ENCODE results near the gene GALNTL6.

The GALNTL6 gene

GRCh38 chr4:172809319-172809718 is 996.1 kb downstream of the GALNTL6 start:
- DNase-seq (ENCODE audit: low read depth) = no peak

GRCh38 chr4:172813359-172813923 is 1000.2 kb downstream of the GALNTL6 start:
- DNase-seq (ENCODE audit: low read depth) = no peak

GRCh38 chr4:172815499-172816164 is 1002.4 kb downstream of the GALNTL6 start:
- DNase-seq (ENCODE audit: low read depth) = no peak

- no peak for DNase-seq (ENCODE audit: low read depth)
Observed at GRCh38 chr4:172818901-172819300, 1005.7 kb downstream of the GALNTL6 start.

GRCh38 chr4:172819353-172819752 is 1006.1 kb downstream of the GALNTL6 start:
- DNase-seq (ENCODE audit: low read depth) = no peak

- DNase-seq (ENCODE audit: low read depth) = no peak
Observed at GRCh38 chr4:172822331-172822730, 1009.1 kb downstream of the GALNTL6 start.

GRCh38 chr4:172826346-172826745 is 1013.1 kb downstream of the GALNTL6 start:
- no peak for DNase-seq (ENCODE audit: low read depth)

- no peak for DNase-seq (ENCODE audit: low read depth)
Observed at GRCh38 chr4:172826861-172827260, 1013.7 kb downstream of the GALNTL6 start.

GRCh38 chr4:172830295-172830764 is 1017.1 kb downstream of the GALNTL6 start:
- no peak for DNase-seq (ENCODE audit: low read depth)

- no peak for DNase-seq (ENCODE audit: low read depth)
Observed at GRCh38 chr4:172836661-172837060, 1023.5 kb downstream of the GALNTL6 start.

- DNase-seq (ENCODE audit: low read depth) = no peak
Observed at GRCh38 chr4:172838111-172838510, 1024.9 kb downstream of the GALNTL6 start.

GRCh38 chr4:172838943-172839342 is 1025.7 kb downstream of the GALNTL6 start:
- DNase-seq (ENCODE audit: low read depth) = no peak

- no peak for DNase-seq (ENCODE audit: low read depth)
Observed at GRCh38 chr4:172842779-172843178, 1029.6 kb downstream of the GALNTL6 start.

- DNase-seq (ENCODE audit: low read depth) = no peak
Observed at GRCh38 chr4:172843192-172843591, 1030.0 kb downstream of the GALNTL6 start.

GRCh38 chr4:172844556-172844955 is 1031.4 kb downstream of the GALNTL6 start:
- no peak for DNase-seq (ENCODE audit: low read depth)

- no peak for DNase-seq (ENCODE audit: low read depth)
Observed at GRCh38 chr4:172845281-172845680, 1032.1 kb downstream of the GALNTL6 start.

- no peak for DNase-seq (ENCODE audit: low read depth)
Observed at GRCh38 chr4:172850838-172851237, 1037.6 kb downstream of the GALNTL6 start.

- DNase-seq (ENCODE audit: low read depth) = no peak
Observed at GRCh38 chr4:172851534-172851933, 1038.3 kb downstream of the GALNTL6 start.

- DNase-seq (ENCODE audit: low read depth) = no peak
Observed at GRCh38 chr4:172857026-172857425, 1043.8 kb downstream of the GALNTL6 start.

GRCh38 chr4:172858731-172859230 is 1045.6 kb downstream of the GALNTL6 start:
- no peak for DNase-seq (ENCODE audit: low read depth)

GRCh38 chr4:172865103-172865502 is 1051.9 kb downstream of the GALNTL6 start:
- DNase-seq (ENCODE audit: low read depth) = no peak

- DNase-seq (ENCODE audit: low read depth) = no peak
Observed at GRCh38 chr4:172865531-172866127, 1052.4 kb downstream of the GALNTL6 start.

GRCh38 chr4:172866421-172866820 is 1053.2 kb downstream of the GALNTL6 start:
- no peak for DNase-seq (ENCODE audit: low read depth)
